GM10248 (cell line): Measurements from ENCODE around the gene GPC6.

Experiments used
- CTCF ChIA-PET: fragments of 300-600 bp; sonication (Branson Sonifier 250); formaldehyde crosslinking; extraction: SDS; loops from one replicate; lab custom pipeline; 2021; ENCODE audit warnings: antibody characterized with exemption; lab: Yijun Ruan, JAX
- POLR2A ChIA-PET: fragments of 350-650 bp; sonication (Branson Sonifier 250); formaldehyde crosslinking; extraction: SDS; loops from one replicate; lab custom pipeline; 2020; ENCODE audit warnings: antibody characterized with exemption; lab: Yijun Ruan, JAX
- DNase-seq: peaks from one replicate; pipeline ENCODE4 v3.0.0; 2012; ENCODE audit errors: extremely low spot score
- TF ChIP-seq, protein P1 (sequence below): IDR thresholded peaks from 2 replicates; pipeline ENCODE4 v1.5.1; 2012; ENCODE audit warnings: mild to moderate bottlenecking, low read depth; ENCODE audit errors: extremely low read depth, missing control alignments, control extremely low read depth

Gene GPC6

DNA sequence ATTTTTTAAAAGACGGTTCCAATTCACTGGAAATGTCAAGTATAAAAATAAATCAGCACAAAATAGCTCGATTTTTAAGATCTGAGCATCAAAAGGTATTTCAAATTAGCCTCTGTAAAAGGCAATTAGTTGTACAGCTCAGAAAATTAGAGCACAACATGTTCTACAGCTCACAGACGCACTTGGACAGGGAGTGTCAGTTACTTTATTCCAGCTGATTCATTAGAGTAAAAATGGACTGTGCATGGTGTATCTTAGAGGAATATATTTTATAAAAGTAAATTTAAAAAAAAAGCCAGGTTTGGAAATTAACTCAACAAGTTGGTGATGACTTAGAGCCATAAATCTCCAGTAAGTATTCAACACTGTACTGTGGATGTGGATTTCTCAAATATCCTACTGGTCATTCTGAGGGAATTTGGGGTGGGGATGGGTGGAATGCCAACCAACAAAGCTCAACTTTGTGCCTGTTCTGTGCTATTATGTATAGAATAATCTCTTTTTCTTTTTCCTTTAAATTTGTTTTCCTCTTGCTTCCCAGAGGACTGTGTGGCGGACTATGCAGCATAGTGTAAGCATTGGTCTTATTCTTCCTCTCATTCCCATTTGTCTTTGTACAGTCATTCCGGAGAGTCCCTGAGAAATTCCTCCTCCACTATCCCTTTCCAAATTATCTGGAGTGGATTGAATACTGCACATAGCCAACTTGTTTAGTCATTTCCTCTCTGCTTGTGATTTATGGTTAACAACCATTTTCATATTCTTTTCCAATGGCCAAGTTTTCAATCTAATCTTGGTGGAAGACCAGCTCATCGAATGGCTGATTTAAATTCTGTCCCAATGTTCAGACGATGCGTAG lies 1083.6 kb downstream of the GPC6 start:
- POLR2A ChIA-PET: no interaction called here
- DNase-seq: no peak
- TF ChIP-seq, protein P1, sequence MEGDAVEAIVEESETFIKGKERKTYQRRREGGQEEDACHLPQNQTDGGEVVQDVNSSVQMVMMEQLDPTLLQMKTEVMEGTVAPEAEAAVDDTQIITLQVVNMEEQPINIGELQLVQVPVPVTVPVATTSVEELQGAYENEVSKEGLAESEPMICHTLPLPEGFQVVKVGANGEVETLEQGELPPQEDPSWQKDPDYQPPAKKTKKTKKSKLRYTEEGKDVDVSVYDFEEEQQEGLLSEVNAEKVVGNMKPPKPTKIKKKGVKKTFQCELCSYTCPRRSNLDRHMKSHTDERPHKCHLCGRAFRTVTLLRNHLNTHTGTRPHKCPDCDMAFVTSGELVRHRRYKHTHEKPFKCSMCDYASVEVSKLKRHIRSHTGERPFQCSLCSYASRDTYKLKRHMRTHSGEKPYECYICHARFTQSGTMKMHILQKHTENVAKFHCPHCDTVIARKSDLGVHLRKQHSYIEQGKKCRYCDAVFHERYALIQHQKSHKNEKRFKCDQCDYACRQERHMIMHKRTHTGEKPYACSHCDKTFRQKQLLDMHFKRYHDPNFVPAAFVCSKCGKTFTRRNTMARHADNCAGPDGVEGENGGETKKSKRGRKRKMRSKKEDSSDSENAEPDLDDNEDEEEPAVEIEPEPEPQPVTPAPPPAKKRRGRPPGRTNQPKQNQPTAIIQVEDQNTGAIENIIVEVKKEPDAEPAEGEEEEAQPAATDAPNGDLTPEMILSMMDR: no peak

DNA sequence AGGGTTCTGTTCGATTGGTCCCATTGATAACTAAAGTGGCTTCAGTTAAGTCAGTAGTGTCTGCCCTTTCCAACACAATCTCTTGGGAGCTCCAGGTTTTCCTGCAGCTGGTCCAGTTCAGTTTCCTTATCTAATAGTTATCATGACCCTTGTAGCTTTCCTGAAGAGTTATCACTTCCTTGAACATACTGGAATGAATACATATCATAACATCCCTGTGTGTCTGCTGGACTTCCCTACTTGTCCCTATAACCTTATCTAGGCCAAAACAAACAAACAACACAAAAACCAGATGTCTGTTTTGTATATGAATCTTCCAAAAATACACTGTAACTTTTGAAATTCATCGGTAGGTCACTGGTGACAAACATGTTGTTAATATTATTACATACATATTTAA lies 1085.3 kb downstream of the GPC6 start:
- ChIA-PET POLR2A (no interaction called here), CTCF (no interaction called here)
- TF ChIP-seq, protein P1: no peak
- DNase-seq: no peak

More for the DNA sequence above, 1083.6 kb downstream of the GPC6 start:
- CTCF ChIA-PET: interaction anchor here (1.4 to 2.0 kb wide), 2 partner anchors 11 to 42 kb away, joined by 4 to 10 read pairs; no protein-coding TSS in a partner anchor

DNA sequence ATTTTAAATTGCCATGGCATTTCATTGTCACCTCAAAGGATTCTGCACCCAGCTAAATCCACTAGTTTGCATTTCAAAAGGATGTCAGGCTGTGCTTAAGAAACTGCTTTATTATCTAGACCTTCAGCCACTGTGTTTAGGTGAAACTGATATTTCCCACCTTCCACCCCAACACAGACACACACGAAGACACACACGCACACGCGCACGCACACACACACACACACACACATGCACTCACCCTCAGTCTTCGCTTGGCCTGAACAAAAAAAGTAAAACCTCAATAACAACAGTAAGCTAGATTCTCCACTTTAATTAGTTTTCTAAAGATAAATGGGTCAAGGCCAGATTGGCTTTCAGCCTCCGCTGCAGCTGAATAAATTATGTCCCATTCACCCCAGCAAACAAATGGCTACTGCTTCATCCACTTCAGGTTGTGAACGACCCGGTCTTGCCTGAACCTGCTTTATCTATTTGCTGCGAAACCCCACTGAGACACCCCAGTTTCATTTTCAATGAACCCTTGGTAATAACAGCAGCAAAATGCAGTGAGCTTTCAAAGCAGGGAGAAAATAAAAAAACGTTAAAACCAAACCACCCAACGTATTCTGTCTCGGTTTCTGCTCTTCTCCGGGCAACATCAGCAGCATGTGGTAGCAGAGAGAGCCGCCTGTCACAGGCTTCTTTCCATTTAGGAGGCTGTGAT lies 1086.1 kb downstream of the GPC6 start:
- TF ChIP-seq, protein P1: no peak
- ChIA-PET POLR2A (no interaction called here), CTCF (no interaction called here)
- no peak for DNase-seq

DNA sequence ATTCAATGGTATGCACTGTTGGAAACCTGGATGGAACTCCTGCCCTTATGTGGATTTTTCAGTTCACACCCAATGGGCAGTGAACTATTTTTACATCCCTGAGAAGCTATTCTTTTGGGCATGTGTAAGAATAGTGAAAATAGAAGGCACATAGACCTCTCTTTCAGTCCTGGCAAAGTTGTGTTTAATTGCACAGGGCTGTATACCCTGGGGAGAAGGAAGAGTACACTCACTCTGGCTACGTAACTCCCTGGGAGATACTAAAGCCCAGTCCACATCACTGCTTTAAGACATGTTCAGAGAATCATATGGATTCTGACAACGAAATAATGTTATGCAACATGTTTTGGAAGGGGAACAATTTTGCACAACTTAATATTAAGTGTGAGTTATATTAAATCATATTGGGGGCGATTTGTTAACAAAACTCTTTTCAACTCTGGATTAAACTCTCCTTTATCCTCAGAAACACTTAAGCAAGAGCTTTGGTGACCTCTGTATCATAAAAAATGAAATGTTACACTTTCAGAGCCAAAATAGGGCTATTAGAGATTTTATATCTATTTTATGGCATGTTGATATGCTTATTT lies 1086.8 kb downstream of the GPC6 start:
- DNase-seq: no peak
- TF ChIP-seq, protein P1: no peak
- ChIA-PET POLR2A (no interaction called here), CTCF (interaction anchor here (1.5 kb wide), 1 partner anchor 9 kb away, joined by 8 read pairs; no protein-coding TSS in a partner anchor)

DNA sequence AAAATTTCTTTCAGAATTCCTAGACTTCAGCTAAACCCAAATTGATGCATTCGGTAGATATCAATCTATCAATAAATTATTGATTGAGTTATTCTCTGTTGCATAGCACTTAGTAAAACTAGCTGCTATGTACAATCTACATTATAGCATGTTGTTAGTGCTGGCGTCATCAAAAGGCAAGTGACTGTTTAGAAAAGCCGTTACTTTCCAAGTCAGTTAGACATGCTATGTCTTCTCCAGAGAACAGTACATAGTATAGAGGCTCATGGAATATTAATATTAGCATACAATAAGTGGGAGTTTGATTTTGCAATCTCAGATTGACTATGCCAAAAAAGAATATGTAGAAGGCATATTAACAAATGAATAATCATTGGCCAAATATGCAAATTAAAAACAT lies 1087.3 kb downstream of the GPC6 start:
- TF ChIP-seq, protein P1: no peak
- no peak for DNase-seq
- CTCF ChIA-PET: interaction anchor here (1.2 to 1.5 kb wide), 3 partner anchors 10 to 50 kb away, joined by 3 to 8 read pairs (median 5); no protein-coding TSS in a partner anchor
- POLR2A ChIA-PET: no interaction called here

DNA sequence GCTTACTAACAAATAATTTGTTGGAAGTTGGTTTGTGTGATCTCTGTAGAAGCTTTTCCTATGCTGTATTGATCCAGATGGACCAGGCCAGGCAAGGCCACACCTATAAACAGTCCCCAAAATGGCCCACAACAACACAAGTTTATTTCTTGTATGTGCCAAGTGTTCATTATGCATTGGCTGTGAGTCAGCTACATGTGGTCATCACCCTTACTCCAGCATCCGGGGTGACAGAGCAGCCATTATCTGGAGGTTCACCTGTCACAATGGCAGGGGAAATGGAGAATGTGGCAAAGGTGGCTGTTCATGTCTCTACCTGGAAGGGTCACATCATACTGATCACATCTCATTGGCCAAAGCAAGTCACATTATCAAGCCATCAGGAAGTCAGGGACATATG lies 1088.6 kb downstream of the GPC6 start:
- POLR2A ChIA-PET: no interaction called here
- CTCF ChIA-PET: interaction anchor here (1.1 to 1.4 kb wide), 3 partner anchors 8 to 48 kb away, joined by 3 to 5 read pairs (median 3); no protein-coding TSS in a partner anchor
- DNase-seq: no peak
- TF ChIP-seq, protein P1: no peak
